GM23338 (cell line): ENCODE measurements around the gene RAB5B. TPM values are rescaled to one million over a fixed set of nuclear protein-coding genes. Genes with fewer than 3 reads are reported as not detected.

Experiments used
- ATAC-seq: fragments of 200-7000 bp; cut with Tn5 transposase; 3 replicates; pipeline ENCODE4 v1.9.1; 2020
- DNase-seq: peaks from one replicate; pipeline ENCODE4 v3.0.0-alpha.2; 2015; ENCODE audit warnings: low spot score
- H2AFZ ChIP-seq: fragments of 200-600 bp; sonication (generic); 2 replicates; pipeline ENCODE4 v1.8.0; 2016; ENCODE audit warnings: antibody characterized with exemption, mild to moderate bottlenecking, moderate library complexity
- H3F3A ChIP-seq: fragments of 200-600 bp; sonication (generic); replicated peaks from 2 replicates; pipeline ENCODE4 v1.8.0; 2017; ENCODE audit warnings: antibody characterized with exemption, mixed run types, low read depth
- H3K27ac ChIP-seq: fragments of 200-600 bp; sonication (generic); 2 replicates; pipeline ENCODE4 v1.6.1; 2016; ENCODE audit warnings: low read depth
- H3K27me3 ChIP-seq: fragments of 200-600 bp; sonication (generic); 2 replicates; pipeline ENCODE4 v1.8.0; 2016; ENCODE audit warnings: mild to moderate bottlenecking, mixed run types, moderate library complexity; ENCODE audit not compliant: insufficient read depth
- H3K36me3 ChIP-seq: fragments of 200-600 bp; sonication (generic); 2 replicates; pipeline ENCODE4 v1.8.0; 2016; ENCODE audit warnings: mild to moderate bottlenecking; ENCODE audit not compliant: insufficient read depth
- H3K4me1 ChIP-seq: fragments of 200-600 bp; sonication (generic); 2 replicates; pipeline ENCODE4 v1.8.0; 2016; ENCODE audit warnings: mild to moderate bottlenecking, moderate library complexity; ENCODE audit not compliant: insufficient read depth
- H3K4me2 ChIP-seq: fragments of 200-600 bp; sonication (generic); 2 replicates; pipeline ENCODE4 v1.7.1; 2017; ENCODE audit warnings: mixed run types
- H3K4me3 ChIP-seq: fragments of 200-600 bp; sonication (generic); 2 replicates; pipeline ENCODE4 v1.6.1; 2016; ENCODE audit warnings: mixed run types
- H3K79me2 ChIP-seq: fragments of 200-600 bp; sonication (generic); replicated peaks from 2 replicates; pipeline ENCODE4 v1.8.0; 2017; ENCODE audit warnings: mild to moderate bottlenecking; ENCODE audit not compliant: insufficient read depth
- H3K9me2 ChIP-seq: fragments of 200-600 bp; sonication (generic); 2 replicates; pipeline ENCODE4 v1.8.0; 2017; ENCODE audit not compliant: insufficient read depth
- H4K20me1 ChIP-seq: fragments of 200-600 bp; sonication (generic); replicated peaks from 2 replicates; pipeline ENCODE4 v1.8.0; 2017; ENCODE audit warnings: mild to moderate bottlenecking; ENCODE audit not compliant: insufficient read depth
- H3K27ac Mint-ChIP-seq: 2 replicates; pipeline ENCODE4 v1.8.0; 2020; ENCODE audit warnings: inconsistent platforms, mild to moderate bottlenecking, moderate library complexity, mixed read lengths
- H3K27me3 Mint-ChIP-seq: 3 replicates; pipeline ENCODE4 v1.8.0; 2022; ENCODE audit warnings: low read depth, mild to moderate bottlenecking, moderate library complexity, mixed read lengths, inconsistent platforms; ENCODE audit not compliant: insufficient read depth, poor library complexity
- H3K36me3 Mint-ChIP-seq: 3 replicates; pipeline ENCODE4 v1.8.0; 2021; ENCODE audit warnings: low read depth, mild to moderate bottlenecking, inconsistent platforms, moderate library complexity, mixed read lengths
- H3K4me1 Mint-ChIP-seq: 3 replicates; pipeline ENCODE4 v1.8.0; 2020; ENCODE audit warnings: mild to moderate bottlenecking, inconsistent platforms, mixed read lengths
- H3K4me3 Mint-ChIP-seq: 3 replicates; pipeline ENCODE4 v1.8.0; 2021; ENCODE audit warnings: moderate library complexity, mild to moderate bottlenecking, inconsistent platforms, mixed read lengths
- H3K9me3 Mint-ChIP-seq: 3 replicates; pipeline ENCODE4 v1.8.0; 2020; ENCODE audit warnings: moderate library complexity, mild to moderate bottlenecking, inconsistent platforms, mixed read lengths
- CTCF ChIP-seq, 2 experiments: fragments of 200-600 bp in 1 of 2; sonication (generic) in 1 of 2; conservative IDR thresholded peaks; 2 replicates each; pipeline versions ENCODE4 v1.5.1 to v1.6.1; 2016 to 2017; ENCODE audit warnings: antibody characterized with exemption in 2 of 2, low read depth in 2 of 2, mild to moderate bottlenecking in 2 of 2, moderate library complexity in 1 of 2
- ETS1 ChIP-seq: IDR thresholded peaks from 2 replicates; pipeline ENCODE4 v1.6.1; 2016; ENCODE audit warnings: antibody characterized with exemption
- EZH2 ChIP-seq: fragments of 200-600 bp; sonication (generic); IDR thresholded peaks from one replicate; pipeline ENCODE4 v1.8.0; 2017; ENCODE audit warnings: antibody characterized with exemption, mild to moderate bottlenecking, low read depth; ENCODE audit not compliant: unreplicated experiment
- EZH2phosphoT487 ChIP-seq: fragments of 200-600 bp; sonication (generic); IDR thresholded peaks from one replicate; pipeline ENCODE4 v1.8.1; 2018; ENCODE audit warnings: antibody characterized with exemption; ENCODE audit not compliant: unreplicated experiment
- JUNB ChIP-seq: IDR thresholded peaks from one replicate; pipeline ENCODE4 v1.6.1; 2016; ENCODE audit warnings: antibody characterized with exemption; ENCODE audit not compliant: unreplicated experiment
- NANOG ChIP-seq: IDR thresholded peaks from 2 replicates; pipeline ENCODE4 v1.6.1; 2016; ENCODE audit warnings: antibody characterized with exemption, borderline replicate concordance
- STAT1 ChIP-seq: IDR thresholded peaks from one replicate; pipeline ENCODE4 v1.6.1; 2016; ENCODE audit warnings: antibody characterized with exemption; ENCODE audit not compliant: unreplicated experiment
- ZNF114 ChIP-seq: fragments of 250-450 bp; sonication (Bioruptor Pico); IDR thresholded peaks from 2 replicates; pipeline ENCODE4 v1.5.0; 2020; ENCODE audit warnings: mild to moderate bottlenecking, moderate library complexity
- ZNF331 ChIP-seq: fragments of 250-450 bp; sonication (Bioruptor Pico); IDR thresholded peaks from 2 replicates; pipeline ENCODE4 v1.5.0; 2020; ENCODE audit warnings: low read depth, mild to moderate bottlenecking, moderate library complexity
- ZNF462 ChIP-seq: fragments of 250-450 bp; sonication (Bioruptor Pico); IDR thresholded peaks from 2 replicates; pipeline ENCODE4 v1.5.0; 2020; ENCODE audit warnings: mild to moderate bottlenecking, moderate library complexity
- polyA plus RNA-seq: library from polyadenylated mRNA; unstranded; fragments of >200 nt; fragmentation: Nextera tagmentation; extraction: Ambion mirVana; gene quantifications from 2 replicates; pipeline ENCODE4 v1.2.1, GENCODE V29; 2016
- total RNA-seq: library from RNA; depleted of rRNA; stranded (reverse); fragments of >200 nt; shearing (Covaris generic); gene quantifications from 2 replicates; pipeline ENCODE4 v1.2.3, GENCODE V29; 2014

Gene RAB5B
- total and polyA plus RNA-seq, 2 experiments from 2014 or later, result 19.7 to 46.5 TPM

GRCh38 chr12:55929306-55929791, 44.5 kb upstream of the RAB5B start:
- no peak for TF ChIP-seq STAT1
- TF ChIP-seq EZH2, result no peak
- Histone ChIP-seq H3K9me2 (no peaks in the 10 kb centered on the region), H2AFZ (no peak overlapping the region), H3K4me1 (peaks cover 48% of the 10 kb centered on the region), H3K4me3 (no peak overlapping the region), H3K36me3 (no peaks in the 10 kb centered on the region), H3K4me2 (no peak overlapping the region; the same call in 1 of the 2 replicates), H3K79me2 (peaks cover 24% of the 10 kb centered on the region), H3K27me3 (peaks cover 30% of the 10 kb centered on the region), H3F3A (peaks cover 18% of the 10 kb centered on the region), H3K27ac (peak overlapping the region; percentile 96; the same call in 1 of the 2 replicates), H4K20me1 (no peaks in the 10 kb centered on the region)
- peaks cover 42% of the 10 kb centered on the region for H3K4me1 Mint-ChIP-seq
- no peak for DNase-seq
- peak overlapping the region; percentile 54 for H3K27ac Mint-ChIP-seq
- peaks cover 16% of the 10 kb centered on the region for H3K36me3 Mint-ChIP-seq
- no peak overlapping the region; the same call in 1 of the 3 replicates for H3K4me3 Mint-ChIP-seq
- peaks cover 19% of the 10 kb centered on the region for H3K27me3 Mint-ChIP-seq
- no peaks in the 10 kb centered on the region; the same call in 2 of the 3 replicates for H3K9me3 Mint-ChIP-seq
- ATAC-seq, result no peak

DNA sequence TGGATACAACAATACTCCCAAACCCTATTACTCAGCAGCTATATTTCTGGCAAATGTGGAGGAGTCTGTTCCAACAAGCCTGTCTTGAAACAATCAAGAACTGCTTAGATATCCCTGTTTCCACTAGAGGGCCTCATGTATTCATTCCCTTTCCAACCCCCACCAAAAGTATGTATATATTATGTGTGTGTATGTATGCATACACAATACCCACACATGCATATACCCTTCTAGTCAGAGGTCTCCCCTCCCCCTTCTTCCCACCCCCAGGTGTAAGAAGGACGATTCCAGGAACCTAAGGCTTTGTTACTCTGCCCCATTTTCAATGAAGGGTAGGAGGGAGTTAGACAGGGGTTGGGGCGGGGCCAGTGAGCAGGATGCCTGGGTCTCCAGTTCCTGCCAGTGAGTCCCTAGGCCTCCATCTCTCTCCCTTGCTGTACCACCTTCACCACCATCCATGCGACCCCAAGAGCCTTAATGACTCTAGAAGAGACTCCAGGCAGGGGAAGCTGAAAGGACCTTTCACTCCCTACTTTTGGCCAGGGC, 43.0 kb upstream of the RAB5B start, which contains the start of gene DGKA:
DGKA (plus strand) TSS at position 392 of the 546 bp plus-strand sequence. CDS start 5,342 bp downstream, outside the sequence.
- peak within 1 kb of the TSS; percentile 81 for H3K4me3 Mint-ChIP-seq
- TF ChIP-seq EZH2phosphoT487 (no peak), ZNF114 (CRISPR knock-in tag) (no peak), ZNF331 (no peak), NANOG (no peak), CTCF (conservative IDR thresholded peaks at IDR 0.05; ENCODE audit: low read depth in 2 of 2) (peak; percentile 57 to 86), ETS1 (no peak), ZNF462 (CRISPR knock-in tag) (no peak), JUNB (no peak)

More for the DNA sequence above, 43.0 kb upstream of the RAB5B start, which contains the start of gene DGKA:
- H3K4me1 ChIP-seq, result peaks cover 45% of the 10 kb centered on the region
- peaks cover 9% of the 10 kb centered on the region for H3K79me2 ChIP-seq
- H3F3A ChIP-seq, result peaks cover 11% of the 10 kb centered on the region
- H3K36me3 ChIP-seq, result no peaks in the 10 kb centered on the region
- Mint-ChIP-seq H3K36me3 (peaks cover 4% of the 10 kb centered on the region; the same call in 1 of the 3 replicates), H3K4me1 (peaks cover 32% of the 10 kb centered on the region), H3K9me3 (no peaks in the 10 kb centered on the region; the same call in 2 of the 3 replicates), H3K27ac (peak within 1 kb of the TSS; percentile 69; the same call in 1 of the 2 replicates), H3K27me3 (peaks cover 28% of the 10 kb centered on the region)
- H4K20me1 ChIP-seq, result no peaks in the 10 kb centered on the region
- H3K9me2 ChIP-seq, result no peaks in the 10 kb centered on the region
- peak within 1 kb of the TSS; percentile 86 for H3K4me2 ChIP-seq
- ATAC-seq (peak; percentile 15), DNase-seq (peak; percentile 74)
- peak within 1 kb of the TSS; percentile 85 for H3K27ac ChIP-seq
- H3K4me3 ChIP-seq, result peak within 1 kb of the TSS; percentile 75
- peak within 1 kb of the TSS; percentile 96 for H2AFZ ChIP-seq
- peaks cover 40% of the 10 kb centered on the region for H3K27me3 ChIP-seq
